A549 treated with CpdA at 1 μM for 4 hours (cell line): Measurements from ENCODE around the gene ATP8B3. TPM values are rescaled to one million over a fixed set of nuclear protein-coding genes. Genes with fewer than 3 reads are reported as not detected.

Experiments
- total RNA-seq: library from RNA; stranded (reverse); fragments of 200-300 nt; extraction: Qiagen RNA extraction; gene quantifications from 5 replicates; pipeline ENCODE4 v1.2.3, GENCODE V29; 2022; ENCODE audit warnings: low read depth

The ATP8B3 gene
- 2.3 to 3.2 TPM (median 2.9 TPM) in 5 replicates for total RNA-seq

DNA sequence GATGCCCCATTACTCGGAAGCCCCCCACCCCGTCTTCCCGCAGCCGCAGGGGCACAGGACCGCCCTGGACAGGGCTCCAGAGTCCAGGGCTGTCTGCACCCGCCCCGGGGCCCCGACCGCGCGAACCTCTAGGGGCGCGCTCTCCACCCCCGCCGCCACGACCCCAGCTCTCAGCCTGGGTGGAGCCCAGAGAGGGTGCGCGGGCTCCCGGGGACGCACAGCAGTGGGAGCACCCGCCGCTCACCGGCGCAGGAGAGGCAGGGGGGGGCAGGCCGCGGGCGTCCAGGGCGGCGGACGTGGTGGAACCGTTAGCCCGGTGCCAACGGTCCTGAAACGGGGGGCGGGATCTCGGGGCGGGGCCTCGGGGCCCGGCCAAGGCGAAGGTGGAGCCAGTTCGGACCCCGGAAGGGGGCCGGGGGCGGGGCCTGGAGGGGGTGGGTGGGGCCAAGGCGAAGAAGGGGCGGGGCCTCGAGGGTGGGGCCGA is at the start of gene ATP8B3:
TSS of gene ATP8B3 (minus strand) at position 335 of the 484 bp plus-strand sequence. CDS start 540 bp downstream, outside the sequence.

GRCh38 chr19:1848399-1849131 is 36.5 kb upstream of the ATP8B3 start, which contains the start of gene REXO1:
Gene REXO1, minus strand, starts transcription at chr19:1848483. Its CDS starts 125 bp downstream, at chr19:1848358.

DNA sequence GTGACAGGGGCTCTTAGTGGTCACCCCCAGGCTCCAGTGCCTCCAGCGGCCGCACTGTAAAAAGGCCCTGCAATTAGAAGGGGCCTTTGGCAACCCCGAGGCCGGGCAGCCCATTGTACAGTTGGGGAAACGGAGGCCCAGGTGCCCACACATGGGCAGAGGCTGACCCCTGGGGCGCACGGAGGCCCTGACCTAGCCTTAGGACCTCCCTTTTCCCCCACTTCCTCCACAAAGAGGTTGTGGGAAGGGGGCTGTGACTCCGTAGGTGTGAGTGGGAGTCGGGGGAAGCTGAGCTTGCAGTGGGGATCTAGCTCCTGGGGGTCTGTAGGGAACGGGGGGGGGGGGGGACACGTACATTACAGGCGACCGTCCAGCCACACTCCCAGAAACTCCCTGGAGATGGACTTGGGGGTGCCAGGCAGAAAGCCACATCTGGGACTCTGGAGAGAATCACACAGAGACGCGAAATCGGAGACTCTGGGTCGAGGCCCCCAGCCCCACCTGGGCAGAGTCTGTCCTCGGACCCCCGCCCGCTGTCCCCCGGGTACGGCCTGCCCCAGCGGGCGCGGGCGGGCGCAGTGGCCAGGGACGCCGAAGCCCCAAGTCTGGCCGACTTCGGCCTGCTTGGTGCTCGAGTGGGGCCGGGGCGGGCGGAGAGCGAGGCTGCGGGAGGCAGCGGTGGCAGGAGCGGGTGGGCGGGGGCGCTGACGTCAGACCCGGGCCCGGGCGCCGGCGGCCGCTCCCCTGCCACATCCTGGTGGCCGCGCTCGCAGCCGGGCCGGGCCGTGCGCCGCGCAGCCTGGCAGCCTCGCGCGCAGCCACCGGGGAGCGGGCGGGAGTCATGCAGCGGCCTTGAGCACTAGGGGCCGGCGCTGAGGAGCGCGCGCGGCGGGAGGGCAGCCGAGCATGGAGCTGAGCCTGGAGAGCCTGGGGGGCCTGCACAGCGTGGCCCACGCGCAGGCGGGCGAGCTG is 59.0 kb downstream of the ATP8B3 start, which contains the start of gene ONECUT3:
TSS of gene ONECUT3 (plus strand) at position 750 of the 972 bp plus-strand sequence. CDS start at position 907, 157 bp downstream.

Other genes starting within 250 kb of the ATP8B3 start
- 5.7 to 11.9 TPM (median 11.0 TPM) in 5 replicates for gene MEX3D, start 244.0 kb downstream of the ATP8B3 start, total RNA-seq
- 31.7 to 54.9 TPM (median 53.6 TPM) in 5 replicates for gene MBD3, start 219.4 kb downstream of the ATP8B3 start, total RNA-seq
- 99.8 to 204 TPM (median 173 TPM) in 5 replicates for gene UQCR11, start 206.8 kb downstream of the ATP8B3 start, total RNA-seq
- 50.5 to 72.2 TPM (median 68.7 TPM) in 5 replicates for gene TCF3, start 159.7 kb downstream of the ATP8B3 start, total RNA-seq
- gene ONECUT3, start 58.8 kb downstream of the ATP8B3 start, total RNA-seq: 0.01 TPM in 2 of 5 replicates, not detected in the others
- gene REXO1, start 36.2 kb upstream of the ATP8B3 start, total RNA-seq: 18.7 to 22.8 TPM (median 19.8 TPM) in 5 replicates
- gene KLF16, start 51.3 kb upstream of the ATP8B3 start, total RNA-seq: 18.2 to 29.1 TPM (median 24.8 TPM) in 5 replicates
- 18.8 to 39.2 TPM (median 35.8 TPM) in 5 replicates for gene ABHD17A, start 73.2 kb upstream of the ATP8B3 start, total RNA-seq
- gene ADAT3, start 93.1 kb upstream of the ATP8B3 start, total RNA-seq: 2.8 to 7.6 TPM (median 6.3 TPM) in 5 replicates
- 45.8 to 74.4 TPM (median 54.8 TPM) in 5 replicates for gene SCAMP4, start 93.1 kb upstream of the ATP8B3 start, total RNA-seq
- gene CSNK1G2, start 128.9 kb upstream of the ATP8B3 start, total RNA-seq: 32.6 to 49.8 TPM (median 45.6 TPM) in 5 replicates
- gene BTBD2, start 203.4 kb upstream of the ATP8B3 start, total RNA-seq: 28.5 to 46.5 TPM (median 39.4 TPM) in 5 replicates
- 27.2 to 56.0 TPM (median 48.2 TPM) in 5 replicates for gene MKNK2, start 239.0 kb upstream of the ATP8B3 start, total RNA-seq